ENCODE data around the gene TRIM21. TPM values are rescaled to one million over a fixed set of nuclear protein-coding genes. Genes with fewer than 3 reads are reported as not detected.
"Not testable (repeated sequence)": the region's sequence is repeated elsewhere in the genome, so short reads cannot be mapped to it uniquely, and the experiment has no call there.

TRIM21 gene
- total RNA-seq, 1 experiment from 2014 or later, result 20.5 TPM

DNA sequence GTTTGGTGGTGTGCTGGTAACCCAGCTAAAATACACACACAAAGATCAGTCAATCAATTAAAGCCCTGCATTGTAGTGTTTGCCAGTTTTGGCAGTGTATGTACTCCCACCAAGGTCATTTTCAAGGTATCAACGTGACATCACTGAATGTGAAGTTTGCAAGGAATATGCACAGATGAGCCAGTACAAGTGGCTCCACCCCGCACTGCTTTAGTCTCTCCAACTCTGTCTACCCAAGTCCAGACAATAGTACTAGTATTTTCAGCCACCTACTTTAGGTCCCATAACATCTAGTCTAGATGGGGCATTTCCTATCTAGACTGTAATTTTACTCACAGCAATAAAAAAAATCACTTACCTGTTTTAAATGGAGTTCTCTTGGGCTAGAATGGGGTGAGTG is 48.1 kb downstream of the TRIM21 start:
- H3K4me3 Mint-ChIP-seq; ATAC-seq; H3K36me3 Mint-ChIP-seq; H3K4me1 Mint-ChIP-seq; CTCF ChIA-PET; H3K9me3 Mint-ChIP-seq; DNase-seq (ENCODE audit: low spot score); H3K27me3 Mint-ChIP-seq (ENCODE audit: low read depth); POLR2A ChIA-PET; H3K27ac Mint-ChIP-seq: not testable (repeated sequence)

Other genes with a start within 250 kb of the TRIM21 start
- gene OR52B4, start 25.3 kb downstream of the TRIM21 start, total RNA-seq (2021), result not detected in 3 replicates
- gene OR52K2, start 55.6 kb upstream of the TRIM21 start, total RNA-seq (2021), result not detected in 3 replicates
- 0.05 to 0.07 TPM in 2 of 3 replicates, not detected in the other for gene OR52K1, start 88.9 kb upstream of the TRIM21 start, total RNA-seq (2021)
- gene OR52M1, start 151.5 kb upstream of the TRIM21 start, total RNA-seq (2021), result not detected in 3 replicates
- not detected in 3 replicates for gene OR52I2, start 188.0 kb upstream of the TRIM21 start, total RNA-seq (2021)
- gene OR52I1, start 200.3 kb upstream of the TRIM21 start, total RNA-seq (2021), result not detected in 3 replicates
- gene TRIM68, start 214.5 kb upstream of the TRIM21 start, total RNA-seq (2021), result 8.2 to 10.7 TPM (median 8.7 TPM) in 3 replicates
- not detected in 3 replicates for gene OR51D1, start 243.8 kb upstream of the TRIM21 start, total RNA-seq (2021)